Esophagus muscularis mucosa (tissue), 4 donors: ENCODE results near the gene CDH4. TPM values are rescaled to one million over a fixed set of nuclear protein-coding genes. Genes with fewer than 3 reads are reported as not detected.

Experiments used
- DNase-seq: peaks from one replicate; pipeline ENCODE4 v3.0.0-alpha.2; 2017; ENCODE audit errors: extremely low spot score
- H3K27ac ChIP-seq, 4 donors: fragments of 200-600 bp; sonication (generic); replicated peaks in 1 of 4; 1 replicate in 3 of 4; 2 replicates in 1 of 4; pipeline ENCODE4 v1.5.1; 2016 to 2019; ENCODE audit warnings: mild to moderate bottlenecking in 1 of 4
- H3K27me3 ChIP-seq, 4 donors: fragments of 200-600 bp; sonication (generic); one replicate each; pipeline versions ENCODE4 v1.5.1 to v1.6.0; 2016 to 2019
- H3K36me3 ChIP-seq, 4 donors: fragments of 200-600 bp; sonication (generic); one replicate each; pipeline ENCODE4 v1.5.1; 2016 to 2019
- H3K4me1 ChIP-seq, 4 donors: fragments of 200-600 bp; sonication (generic); one replicate each; pipeline ENCODE4 v1.5.1; 2016 to 2019
- H3K4me3 ChIP-seq, 4 donors: fragments of 200-600 bp; sonication (generic); 1 replicate in 2 of 4; 2 replicates in 2 of 4; pipeline ENCODE4 v1.5.1; 2016 to 2019; ENCODE audit warnings: mild to moderate bottlenecking in 4 of 4, moderate library complexity in 1 of 4
- H3K9me3 ChIP-seq, 4 donors: fragments of 200-600 bp; sonication (generic); 1 replicate in 3 of 4; 2 replicates in 1 of 4; pipeline ENCODE4 v1.5.1; 2016 to 2019
- CTCF ChIP-seq, 3 experiments: fragments of 200-600 bp in 2 of 3; fragments of 450-650 bp in 1 of 3; sonication (generic) in 2 of 3; IDR thresholded peaks; one replicate each; pipeline ENCODE4 v1.5.1; 2017 to 2019; ENCODE audit warnings: antibody characterized with exemption in 3 of 3, mild to moderate bottlenecking in 2 of 3, moderate library complexity in 1 of 3
- EP300 ChIP-seq: sonication (generic); formaldehyde crosslinking; IDR thresholded peaks from one replicate; pipeline ENCODE4 v1.6.1; 2017; ENCODE audit warnings: antibody characterized with exemption
- POLR2A ChIP-seq: fragments of 450-650 bp; IDR thresholded peaks from one replicate; pipeline ENCODE4 v1.6.1; 2017; ENCODE audit warnings: antibody characterized with exemption, moderate library complexity, mild to moderate bottlenecking, low read depth
- POLR2AphosphoS5 ChIP-seq, 2 donors: sonication (generic); formaldehyde crosslinking; IDR thresholded peaks; one replicate each; pipeline ENCODE4 v1.6.1; 2017; ENCODE audit warnings: antibody characterized with exemption in 2 of 2
- WGBS: methylation state at CpG from one replicate; pipeline ENCODE4 v1.1.5; 2018; 5-methylcytosine and 5-hydroxymethylcytosine counted together
- intact Hi-C: fragments of 100-400 bp; cut with DNase I; formaldehyde crosslinking; loops from one replicate; pipeline ENCODE4 v1.15.1; 2023
- total RNA-seq, 4 donors: library from RNA; depleted of rRNA; stranded (reverse); fragments of >200 nt; gene quantifications; one replicate each; pipeline versions ENCODE4 v1.1.0 to v1.2.1, GENCODE V29; 2016

CDH4 gene
- total RNA-seq, 4 donors from 2014 or later, result 0.42 to 1.3 (median 0.48) TPM

GRCh38 chr20:61913423-61914225, 661.6 kb downstream of the CDH4 start:
- Histone ChIP-seq H3K36me3 (no peaks in the 10 kb centered on the region), H3K9me3 (peaks cover 0 to 8% (median 3%) of the 10 kb centered on the region in 4 donors), H3K27ac (no peak overlapping the region), H3K4me1 (no peaks in the 10 kb centered on the region), H3K4me3 (no peak overlapping the region), H3K27me3 (peaks cover 0 to 36% (median 0%) of the 10 kb centered on the region in 4 donors)
- intact Hi-C loops, result no loop called here
- WGBS, result 81% methylated on average over 14 of the region's 18 CpGs
- DNase-seq, result no peak
- TF ChIP-seq POLR2A (no peak), POLR2AphosphoS5 (IDR thresholded peaks at IDR 0.05) (no peak), CTCF (IDR thresholded peaks at IDR 0.05) (no peak), EP300 (no peak)

GRCh38 chr20:61915101-61915500, 663.0 kb downstream of the CDH4 start:
- H3K4me1 ChIP-seq, result no peaks in the 10 kb centered on the region
- intact Hi-C loops, result no loop called here
- DNase-seq, result no peak
- H3K9me3 ChIP-seq, result peaks cover 0 to 8% (median 3%) of the 10 kb centered on the region in 4 donors
- H3K27me3 ChIP-seq, result peaks cover 0 to 36% (median 0%) of the 10 kb centered on the region in 4 donors
- 73% methylated on average over 6 of the region's 7 CpGs for WGBS
- H3K36me3 ChIP-seq, result no peaks in the 10 kb centered on the region
- TF ChIP-seq EP300 (no peak), CTCF (IDR thresholded peaks at IDR 0.05) (no peak), POLR2A (no peak), POLR2AphosphoS5 (IDR thresholded peaks at IDR 0.05) (no peak)
- H3K27ac ChIP-seq, result no peak overlapping the region
- H3K4me3 ChIP-seq, result no peak overlapping the region

- 85% methylated on average over 6 of the region's 6 CpGs for WGBS
- Histone ChIP-seq H3K4me3 (no peak overlapping the region), H3K9me3 (no peaks in the 10 kb centered on the region), H3K27ac (no peak overlapping the region), H3K27me3 (peaks cover 0 to 36% (median 0%) of the 10 kb centered on the region in 4 donors), H3K4me1 (no peaks in the 10 kb centered on the region), H3K36me3 (no peaks in the 10 kb centered on the region)
- intact Hi-C loops, result no loop called here
- TF ChIP-seq POLR2A (no peak), CTCF (IDR thresholded peaks at IDR 0.05) (no peak), EP300 (no peak), POLR2AphosphoS5 (IDR thresholded peaks at IDR 0.05) (no peak)
- DNase-seq, result no peak
These were observed 664.3 kb downstream of the CDH4 start for GRCh38 chr20:61916318-61916891.

- Histone ChIP-seq H3K27ac (no peak overlapping the region), H3K9me3 (no peaks in the 10 kb centered on the region), H3K4me3 (no peak overlapping the region), H3K4me1 (no peaks in the 10 kb centered on the region), H3K36me3 (no peaks in the 10 kb centered on the region), H3K27me3 (peaks cover 0 to 36% (median 0%) of the 10 kb centered on the region in 4 donors)
- TF ChIP-seq POLR2A (no peak), CTCF (IDR thresholded peaks at IDR 0.05) (no peak), POLR2AphosphoS5 (IDR thresholded peaks at IDR 0.05) (no peak), EP300 (no peak)
- DNase-seq, result no peak
- 77% methylated on average over 14 of the region's 20 CpGs for WGBS
- intact Hi-C loops, result no loop called here
These were observed 665.5 kb downstream of the CDH4 start for GRCh38 chr20:61917474-61918145.
